HepG2 (cell line): Measurements from ENCODE around the gene SLC4A5.

Experiments
- CTCF ChIP-seq: sonication (generic); formaldehyde crosslinking; IDR thresholded peaks from 2 replicates; pipeline ENCODE4 v1.5.0; 2020; ENCODE audit warnings: mild to moderate bottlenecking, missing genetic modification reagents, moderate library complexity
- EHMT2 ChIP-seq: fragments of 200-600 bp; sonication (generic); IDR thresholded peaks from 2 replicates; pipeline ENCODE4 v1.7.0; 2017; ENCODE audit warnings: antibody characterized with exemption, low read depth, low read length, borderline replicate concordance
- EP300 ChIP-seq, 3 experiments: sonication (generic) in 1 of 3; formaldehyde crosslinking in 1 of 3; IDR thresholded peaks; 2 replicates each; pipeline versions ENCODE4 v1.5.1 to v1.6.1; 2011 to 2020; ENCODE audit warnings: low read depth in 2 of 3, low read length in 2 of 3, borderline replicate concordance in 1 of 3, improper control_type of control experiment in 1 of 3, mild to moderate bottlenecking in 1 of 3, missing genetic modification reagents in 1 of 3, moderate library complexity in 1 of 3
- LCORL ChIP-seq, 2 experiments: fragments of 450-650 bp in 1 of 2; sonication (generic) in 1 of 2; formaldehyde crosslinking in 1 of 2; IDR thresholded peaks; 2 replicates each; pipeline versions ENCODE4 v1.5.0 to v1.6.1; 2017 to 2020; ENCODE audit warnings: antibody characterized with exemption in 1 of 2, missing genetic modification reagents in 1 of 2
- MXD3 ChIP-seq: IDR thresholded peaks from 2 replicates; pipeline ENCODE4 v1.6.1; 2016; ENCODE audit warnings: mild to moderate bottlenecking, missing biosample characterization, missing genetic modification reagents
- ZNF235 ChIP-seq: sonication (generic); formaldehyde crosslinking; IDR thresholded peaks from 2 replicates; pipeline ENCODE4 v1.8.1; 2023; ENCODE audit warnings: mild to moderate bottlenecking, missing genetic modification reagents, borderline replicate concordance
- ZNF274 ChIP-seq: sonication (generic); formaldehyde crosslinking; IDR thresholded peaks from 2 replicates; pipeline ENCODE4 v1.5.1; 2020; ENCODE audit warnings: mild to moderate bottlenecking, missing genetic modification reagents
- ZNF562 ChIP-seq: sonication (generic); formaldehyde crosslinking; IDR thresholded peaks from 2 replicates; pipeline ENCODE4 v1.8.0; 2022; ENCODE audit warnings: missing genetic modification reagents, borderline replicate concordance

- TF ChIP-seq MXD3 (CRISPR knock-in tag) (no peak), ZNF235 (CRISPR knock-in tag) (no peak), EP300 (IDR thresholded peaks at IDR 0.05; ENCODE audit: low read depth in 2 of 2, low read length in 2 of 2) (no peak), EP300 (CRISPR knock-in tag; IDR thresholded peaks at IDR 0.05; ENCODE audit: borderline replicate concordance) (no peak), LCORL (IDR thresholded peaks at IDR 0.05) (no peak), LCORL (CRISPR knock-in tag; IDR thresholded peaks at IDR 0.05) (no peak), CTCF (CRISPR knock-in tag) (no peak), ZNF274 (CRISPR knock-in tag) (no peak), EHMT2 (no peak), ZNF562 (no peak)
These were observed 174.5 kb downstream of the SLC4A5 start for GRCh38 chr2:74168739-74169138.
